SK-N-MC (cell line): Measurements from ENCODE around the gene SPATA6.

Source experiments
- DNase-seq: peaks from one replicate; pipeline ENCODE4 v3.0.0-alpha.2; 2011; ENCODE audit warnings: low read depth, low spot score
- H3K27ac ChIP-seq: fragments of 200-600 bp; sonication (generic); 2 replicates; pipeline ENCODE4 v1.5.1; 2016; ENCODE audit warnings: mixed run types
- H3K36me3 ChIP-seq: fragments of 200-600 bp; sonication (generic); 2 replicates; pipeline ENCODE4 v1.6.1; 2017; ENCODE audit warnings: antibody characterized with exemption, low read length, mixed read lengths; ENCODE audit not compliant: insufficient read depth
- H3K4me3 ChIP-seq: fragments of 200-600 bp; sonication (generic); 2 replicates; pipeline ENCODE4 v1.5.1; 2016
- H3K9ac ChIP-seq: fragments of 200-600 bp; sonication (generic); 2 replicates; pipeline ENCODE4 v1.8.0; 2017; ENCODE audit warnings: mixed run types, mixed read lengths; ENCODE audit not compliant: insufficient read length
- H3K9me3 ChIP-seq: fragments of 200-600 bp; sonication (generic); 2 replicates; pipeline ENCODE4 v1.6.1; 2017; ENCODE audit warnings: low read depth, mild to moderate bottlenecking, antibody characterized with exemption, low read length, moderate library complexity, mixed read lengths
- EZH2 ChIP-seq: fragments of 200-600 bp; sonication (generic); IDR thresholded peaks from one replicate; pipeline ENCODE4 v1.6.1; 2017; ENCODE audit warnings: antibody characterized with exemption
- FOXP2 ChIP-seq: optimal IDR thresholded peaks from 2 replicates; pipeline ENCODE3; 2011; ENCODE audit warnings: mild to moderate bottlenecking, moderate library complexity; ENCODE audit not compliant: insufficient read depth; ENCODE audit errors: extremely low read length, control extremely low read depth
- POLR2AphosphoS5 ChIP-seq: IDR thresholded peaks from 2 replicates; pipeline ENCODE4 v1.6.1; 2012; ENCODE audit warnings: mild to moderate bottlenecking, low read depth, low read length, borderline replicate concordance

Gene SPATA6

GRCh38 chr1:48248356-48248755 is 223.6 kb downstream of the SPATA6 start:
- DNase-seq, result no peak
- Histone ChIP-seq H3K9ac (no peak overlapping the region), H3K27ac (no peak overlapping the region), H3K36me3 (no peaks in the 10 kb centered on the region), H3K4me3 (no peak overlapping the region), H3K9me3 (no peaks in the 10 kb centered on the region)
- no peak for TF ChIP-seq POLR2AphosphoS5
- no peak for TF ChIP-seq FOXP2
- TF ChIP-seq EZH2, result no peak

GRCh38 chr1:48246727-48247126 is 225.3 kb downstream of the SPATA6 start:
- Histone ChIP-seq H3K36me3 (no peaks in the 10 kb centered on the region), H3K4me3 (no peak overlapping the region), H3K9me3 (no peaks in the 10 kb centered on the region), H3K9ac (no peak overlapping the region), H3K27ac (no peak overlapping the region)
- TF ChIP-seq FOXP2, result no peak
- no peak for TF ChIP-seq EZH2
- DNase-seq, result no peak
